ENCODE data around the gene FES.
"Not testable (repeated sequence)": the region's sequence is repeated elsewhere in the genome, so short reads cannot be mapped to it uniquely, and the experiment has no call there.

The FES gene

GRCh38 chr15:90905306-90906180, 21.2 kb downstream of the FES start:
- H3K4me3 ChIP-seq (replicated peaks; ENCODE audit: low read depth, low read length): no peak overlapping the region
- DNase-seq (ENCODE audit: low read depth): no peak
- TF ChIP-seq CTCF (IDR thresholded peaks at IDR 0.05; ENCODE audit: low read length, missing control alignments): no peak

GRCh38 chr15:90906181-90906849, 22.0 kb downstream of the FES start:
- no peak overlapping the region for H3K4me3 ChIP-seq (replicated peaks; ENCODE audit: low read depth, low read length)
- no peak for TF ChIP-seq CTCF (IDR thresholded peaks at IDR 0.05; ENCODE audit: low read length, missing control alignments)
- no peak for DNase-seq (ENCODE audit: low read depth)

- no peak for DNase-seq (ENCODE audit: low read depth)
- no peak overlapping the region for H3K4me3 ChIP-seq (replicated peaks; ENCODE audit: low read depth, low read length)
- no peak for TF ChIP-seq CTCF (IDR thresholded peaks at IDR 0.05; ENCODE audit: low read length, missing control alignments)
Observed at GRCh38 chr15:90907051-90907660, 22.9 kb downstream of the FES start.

- no peak overlapping the region for H3K4me3 ChIP-seq (replicated peaks; ENCODE audit: low read depth, low read length)
- DNase-seq (ENCODE audit: low read depth): no peak
- no peak for TF ChIP-seq CTCF (IDR thresholded peaks at IDR 0.05; ENCODE audit: low read length, missing control alignments)
Observed at GRCh38 chr15:90907838-90908507, 23.7 kb downstream of the FES start.

GRCh38 chr15:90909449-90909848, 25.1 kb downstream of the FES start:
- not testable (repeated sequence) for DNase-seq (ENCODE audit: low read depth); H3K4me3 ChIP-seq (replicated peaks; ENCODE audit: low read depth, low read length)

- DNase-seq (ENCODE audit: low read depth): no peak
- no peak for TF ChIP-seq CTCF (IDR thresholded peaks at IDR 0.05; ENCODE audit: low read length, missing control alignments)
- H3K4me3 ChIP-seq (replicated peaks; ENCODE audit: low read depth, low read length): no peak overlapping the region
Observed at GRCh38 chr15:90909976-90910375, 25.7 kb downstream of the FES start.

Measured in fibroblast of pulmonary artery (primary cell).